Skin of body (tissue), 2 donors: ENCODE results near the gene XIST. TPM values are rescaled to one million over a fixed set of nuclear protein-coding genes. Genes with fewer than 3 reads are reported as not detected.
"Not testable (repeated sequence)": the region's sequence is repeated elsewhere in the genome, so short reads cannot be mapped to it uniquely, and the experiment has no call there.

Experiments
- DNase-seq: peaks from one replicate; lab custom pipeline; 2025; lab: John Stamatoyannopoulos, UW
- total RNA-seq: library from RNA; depleted of rRNA; stranded (reverse); fragments of >200 nt; gene quantifications from one replicate; pipeline ENCODE4 v1.2.3, GENCODE V29; 2014

The XIST gene
- total RNA-seq, 1 donor from 2014 or later: 394 TPM

DNA sequence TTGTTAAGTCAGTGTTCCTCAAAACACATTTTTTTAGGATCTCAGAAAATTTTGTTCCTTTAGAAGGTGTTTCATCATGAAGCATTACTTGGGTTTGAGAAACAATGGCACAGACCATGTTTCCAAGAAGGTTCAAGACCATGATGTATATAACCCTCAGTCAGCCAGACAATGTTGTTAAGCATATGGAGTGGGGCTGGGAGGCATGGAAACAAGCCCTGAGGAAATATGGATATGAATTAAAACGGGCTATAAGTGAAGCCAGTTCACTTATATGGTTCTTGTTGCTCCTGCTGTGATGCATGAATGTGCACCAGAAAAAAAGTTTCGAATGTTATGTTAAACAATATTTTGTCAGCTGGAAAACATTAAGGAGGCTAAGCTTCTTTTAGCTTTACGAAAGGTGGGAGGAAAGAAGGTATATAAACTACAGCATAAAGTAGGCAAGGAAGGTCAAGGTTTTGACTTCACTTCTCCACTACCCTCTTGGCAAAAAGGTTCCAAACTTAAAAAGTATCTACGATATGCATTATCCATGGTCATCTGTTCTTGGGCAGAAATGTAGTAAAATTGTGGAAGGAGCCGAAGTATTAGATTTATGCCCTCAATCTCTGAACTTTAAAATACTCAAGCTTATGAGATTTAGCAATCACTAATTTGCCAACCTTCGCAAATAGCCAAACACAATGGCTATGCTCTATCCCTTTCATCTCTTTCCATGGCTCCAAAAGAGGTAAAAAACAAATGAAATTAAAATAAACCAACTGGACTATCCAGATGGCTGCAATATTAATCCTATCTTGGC, 12.2 kb downstream of the XIST start:
- no peak for DNase-seq

DNA sequence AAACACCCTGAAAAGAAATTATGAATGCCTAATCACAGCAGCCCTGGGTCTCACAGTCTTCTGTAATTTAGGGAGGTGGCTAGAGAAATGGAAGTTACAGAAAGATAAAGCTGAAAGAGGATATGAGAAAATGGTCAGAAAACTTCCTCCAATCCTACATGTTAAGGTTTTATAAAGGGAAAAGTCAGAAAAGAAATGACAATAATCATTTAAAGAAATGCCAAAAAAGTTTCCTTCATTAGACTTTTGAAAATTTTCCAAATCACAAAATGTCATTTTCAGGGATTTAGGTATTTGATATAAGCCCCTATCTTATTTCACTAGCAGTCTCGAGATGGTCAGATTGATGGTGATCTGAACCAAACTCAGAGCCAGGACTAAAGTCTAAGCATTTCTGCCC, 13.4 kb downstream of the XIST start:
- no peak for DNase-seq

DNA sequence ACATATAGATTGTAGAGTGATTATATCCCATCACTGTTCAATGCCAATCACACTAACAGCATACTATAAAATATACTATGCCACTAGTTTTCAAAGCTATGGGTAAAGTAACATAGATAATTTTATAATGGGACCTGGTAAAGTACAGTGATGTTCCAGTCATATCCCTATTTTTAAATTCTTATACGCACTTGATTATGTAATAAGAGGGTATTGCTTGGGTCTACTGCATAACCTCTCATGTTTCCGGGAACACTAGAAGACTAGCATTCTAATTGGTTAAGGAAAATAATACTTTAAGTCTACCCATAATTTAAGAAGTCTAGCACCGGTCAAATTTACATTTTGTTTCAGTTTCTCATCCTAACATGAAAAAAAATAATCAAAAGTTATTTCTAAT, 14.4 kb downstream of the XIST start:
- no peak for DNase-seq

DNA sequence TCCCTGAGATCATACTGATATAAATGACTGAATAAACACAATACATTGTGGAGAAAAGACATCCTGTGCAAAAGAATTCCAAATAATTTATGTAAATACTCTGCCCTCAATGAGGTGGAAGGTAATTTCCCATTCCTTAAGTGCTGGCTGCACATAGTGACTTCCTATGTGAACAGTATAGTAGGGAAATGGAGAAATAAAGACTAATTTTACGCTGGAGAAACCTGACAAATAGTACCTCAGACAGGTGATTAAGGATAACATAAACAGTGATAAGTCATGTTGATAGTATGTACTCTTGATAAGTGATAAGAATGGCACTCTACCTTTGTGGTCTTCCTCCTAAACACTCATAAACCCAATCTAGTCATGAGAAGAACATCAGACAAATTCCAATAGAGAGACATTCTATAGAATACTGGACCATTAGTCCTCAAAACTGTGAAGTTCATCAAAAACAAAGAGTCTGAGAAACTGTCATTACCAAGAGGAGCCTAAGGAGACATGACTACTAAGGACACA, 15.5 kb downstream of the XIST start:
- DNase-seq: no peak

DNA sequence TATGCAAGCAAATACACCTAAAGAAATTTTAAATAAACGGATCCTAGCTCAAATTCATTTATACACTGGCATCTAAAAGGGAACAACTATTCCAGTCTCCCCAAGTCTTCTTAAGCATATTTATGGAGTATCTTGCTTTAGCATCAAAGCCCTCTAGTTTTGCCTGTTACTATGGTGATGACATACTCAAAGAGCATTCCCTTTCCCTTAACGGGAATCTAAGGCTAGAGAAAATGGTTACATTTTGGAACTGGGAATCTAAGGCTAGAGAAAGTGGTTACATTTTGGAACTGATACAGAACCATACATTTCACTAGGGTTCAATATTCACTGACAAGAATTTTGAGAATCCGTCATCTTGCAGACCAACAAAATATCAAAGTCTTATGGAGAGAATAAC, 18.3 kb downstream of the XIST start:
- DNase-seq: no peak

DNA sequence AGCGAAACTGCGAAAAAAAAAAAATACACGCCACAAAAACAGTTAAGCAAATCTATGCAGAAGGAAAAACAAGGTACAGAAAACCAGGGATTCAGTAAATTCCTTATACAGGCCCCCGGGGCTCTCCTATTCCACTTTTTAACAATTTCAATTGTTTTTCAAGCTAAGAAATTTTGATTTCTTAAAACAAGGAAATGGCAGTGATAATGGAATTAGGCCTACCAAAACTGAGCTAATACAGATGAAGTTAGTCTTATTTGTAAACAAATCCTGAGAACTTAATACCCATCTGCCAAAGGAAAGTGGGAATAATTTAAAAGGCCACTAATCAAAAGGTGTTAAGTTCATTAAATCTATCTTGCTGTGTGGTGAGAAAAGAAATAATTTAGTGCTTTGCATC, 20.2 kb downstream of the XIST start:
- no peak for DNase-seq

DNA sequence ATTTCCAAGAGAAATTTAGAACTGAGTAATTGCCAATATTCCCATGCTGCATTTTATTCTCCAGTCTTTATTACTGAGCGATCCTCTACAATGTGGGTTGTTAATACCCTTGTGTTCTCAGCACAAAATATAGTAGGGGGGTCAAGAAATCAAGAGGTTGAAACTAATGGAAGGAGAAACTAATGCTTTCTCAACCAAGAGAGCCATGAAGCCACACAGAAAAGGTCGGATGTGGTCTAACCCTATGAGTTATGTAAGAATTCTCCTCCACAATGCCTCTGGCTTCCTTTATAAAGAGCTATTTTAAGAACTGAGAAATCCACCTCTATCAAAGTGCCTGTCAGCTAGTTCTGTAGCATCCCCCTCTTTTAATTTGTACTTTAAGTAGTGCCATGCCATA, 21.0 kb downstream of the XIST start:
- no peak for DNase-seq

DNA sequence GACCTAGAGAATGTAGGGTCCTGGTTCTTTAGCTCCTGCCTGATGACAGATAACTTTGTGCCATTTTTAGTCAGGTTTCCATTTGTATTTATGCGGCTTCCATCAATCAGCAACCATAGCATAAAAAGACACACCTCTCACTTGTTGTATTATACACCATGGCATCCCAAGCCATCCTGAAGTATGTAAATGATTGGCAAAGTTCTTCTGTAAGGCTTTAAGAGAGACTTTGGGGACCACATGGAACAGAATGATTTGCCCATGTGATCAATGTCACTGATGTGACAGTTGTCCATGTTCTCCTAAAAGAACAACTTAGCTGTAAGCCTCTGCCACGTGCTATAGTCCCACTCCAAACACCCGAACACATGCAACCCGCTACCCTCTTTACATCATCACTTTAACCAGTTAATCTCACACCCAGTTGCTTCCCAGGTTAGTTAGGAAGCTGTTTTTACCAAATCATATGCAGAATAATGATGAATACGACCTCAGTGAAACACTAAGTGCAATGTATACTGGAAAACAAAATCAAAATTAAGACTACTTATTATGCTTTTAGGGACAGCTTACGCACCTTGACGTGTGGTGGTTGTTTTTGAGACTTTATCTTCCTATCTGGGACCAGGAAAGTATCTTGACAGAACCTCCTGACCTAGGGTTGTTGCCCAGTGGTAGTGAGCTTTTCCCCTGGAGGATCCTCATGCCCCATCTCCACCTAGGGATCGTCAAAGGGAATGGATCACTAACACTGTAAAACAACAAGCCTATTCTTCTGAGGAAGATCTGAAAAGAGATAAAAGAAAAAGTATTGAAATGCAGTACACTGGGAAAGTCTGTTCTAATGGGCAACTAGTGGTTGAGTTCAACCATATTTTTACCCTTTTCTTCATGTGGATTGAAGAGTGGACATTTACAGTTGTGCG, 21.8 kb downstream of the XIST start:
- DNase-seq: no peak

DNA sequence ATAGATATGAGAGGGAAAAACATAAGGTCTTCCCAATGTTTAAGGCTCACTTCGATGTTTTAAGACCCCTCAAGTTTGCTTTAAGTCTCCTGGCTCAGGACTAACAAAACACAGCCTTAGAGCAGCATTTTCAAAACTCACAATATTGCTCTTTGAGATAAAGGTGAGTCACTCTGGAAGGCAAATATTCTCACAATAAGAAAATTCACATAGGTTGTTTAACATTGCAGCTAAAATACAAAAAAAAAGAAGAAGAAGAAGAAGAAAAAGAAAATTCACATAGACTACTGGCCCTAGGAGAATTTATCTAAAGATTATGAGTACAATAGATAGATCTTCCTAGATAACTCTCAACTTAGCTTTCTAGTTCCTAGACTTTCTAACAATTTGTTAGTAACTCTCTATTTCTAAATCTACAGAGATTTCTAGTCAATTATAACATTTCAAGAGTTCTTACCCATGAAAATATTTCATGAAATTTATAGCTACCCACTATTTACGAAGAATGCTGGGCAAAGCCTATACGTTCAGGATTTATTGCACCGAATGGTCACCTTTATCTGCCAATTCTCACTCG, 22.5 kb downstream of the XIST start:
- DNase-seq: no peak

DNA sequence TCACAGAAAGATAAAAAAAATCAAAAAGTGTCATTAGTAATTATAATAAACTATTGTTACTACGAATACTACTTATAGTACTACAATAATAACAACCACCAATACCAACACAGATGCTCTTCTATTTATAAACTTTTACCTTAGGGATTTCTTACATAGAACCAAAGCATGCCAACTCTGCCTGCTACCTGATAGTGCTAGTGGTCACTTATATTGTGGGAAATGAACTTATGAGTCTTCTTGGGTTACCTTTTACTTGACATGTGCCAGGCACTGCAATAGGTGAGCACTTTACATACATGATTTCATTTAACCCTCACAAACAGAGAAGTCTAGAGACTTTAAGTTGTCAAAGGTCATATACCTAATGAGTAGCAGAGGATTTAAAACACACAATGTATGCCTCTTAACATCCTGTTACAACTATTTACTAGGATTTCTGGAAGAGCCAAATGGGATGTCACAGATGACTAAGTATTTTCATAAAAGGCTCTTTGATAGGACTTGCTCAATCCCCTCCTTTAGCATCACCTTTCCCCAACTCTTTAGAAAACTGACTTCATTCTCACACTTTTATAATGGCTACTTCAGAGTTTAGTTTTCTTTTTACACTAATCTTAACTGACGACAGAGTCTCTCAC, 24.3 kb downstream of the XIST start:
- DNase-seq: no peak

DNA sequence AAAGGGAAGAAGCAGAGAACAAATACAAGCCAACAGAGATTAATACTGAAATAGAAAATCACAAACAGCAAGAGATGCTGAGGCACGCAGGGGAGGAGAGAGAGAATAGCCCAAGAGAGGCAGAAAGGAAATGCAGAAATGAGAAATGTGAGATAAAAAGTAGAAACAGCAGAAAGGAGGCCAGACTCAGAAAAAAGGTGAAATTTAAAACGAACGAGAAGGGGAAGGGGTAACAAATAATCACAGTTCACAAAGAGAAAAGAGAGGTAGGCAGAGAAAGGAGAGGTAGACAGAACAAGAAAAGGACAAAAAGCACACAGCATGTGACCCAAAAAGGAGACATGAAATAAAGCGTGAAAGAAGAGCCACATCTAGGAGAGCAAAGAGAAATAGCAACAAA, 25.1 kb downstream of the XIST start:
- no peak for DNase-seq

DNA sequence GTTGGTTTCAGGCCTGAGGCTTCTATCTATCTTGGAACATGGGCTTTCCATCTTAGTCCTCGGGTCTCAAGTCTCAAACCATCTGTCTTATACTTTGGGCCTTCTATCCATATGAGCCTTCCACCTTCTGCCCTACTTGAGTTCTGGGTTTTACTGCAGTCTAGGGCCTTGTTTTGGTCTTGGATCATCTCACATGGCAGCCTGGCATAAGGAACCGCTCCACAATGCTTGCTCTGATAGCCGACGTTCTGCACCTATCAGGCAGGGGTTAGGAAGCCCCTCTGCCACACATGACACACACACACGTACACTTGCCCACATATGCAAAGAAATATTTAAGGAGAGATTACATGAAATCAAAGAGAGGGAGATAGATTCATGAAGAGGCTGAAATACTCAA, 25.5 kb downstream of the XIST start:
- no peak for DNase-seq

DNA sequence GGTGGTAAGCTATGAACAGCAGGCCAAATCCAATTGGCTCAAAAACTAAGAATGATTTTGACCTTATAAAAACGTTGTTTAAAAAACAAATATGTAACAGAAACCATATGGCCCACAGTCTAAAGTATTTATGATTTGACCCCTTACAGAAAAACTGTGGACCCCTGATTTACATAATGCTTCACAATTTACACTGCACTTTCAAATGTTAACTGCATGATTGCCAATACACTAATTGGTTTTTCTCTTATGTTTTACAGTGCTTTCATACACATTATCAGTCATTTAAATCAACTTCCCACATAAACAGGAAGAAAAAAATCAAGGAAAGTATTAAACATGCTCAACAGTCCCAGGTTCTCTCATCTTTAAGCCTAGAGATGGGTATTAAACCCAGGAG, 26.9 kb downstream of the XIST start:
- DNase-seq: no peak

DNA sequence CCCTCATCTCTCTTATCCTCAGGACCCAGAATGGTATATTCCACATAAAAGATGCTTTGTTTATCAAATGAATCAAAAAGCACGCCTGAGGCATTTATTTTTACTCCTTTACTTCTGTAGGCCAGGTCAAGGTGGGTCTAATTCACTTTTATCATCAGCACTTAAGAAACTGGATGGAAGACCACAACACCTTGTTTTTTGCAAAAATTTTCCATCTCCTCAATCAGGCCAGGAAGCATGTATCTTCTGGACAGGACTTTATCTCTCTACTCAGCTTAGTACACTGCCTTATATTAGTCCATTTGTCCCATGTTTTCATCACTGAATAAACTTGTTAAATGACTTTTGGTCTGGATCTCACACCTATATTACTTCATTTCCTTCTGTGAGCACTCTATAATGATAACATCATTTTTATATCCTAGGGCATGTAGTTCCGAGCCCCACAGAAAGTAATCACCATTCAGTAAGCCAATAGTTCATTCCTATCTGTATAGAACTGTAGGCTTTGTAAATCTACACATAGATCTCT, 29.0 kb downstream of the XIST start:
- DNase-seq: no peak

DNA sequence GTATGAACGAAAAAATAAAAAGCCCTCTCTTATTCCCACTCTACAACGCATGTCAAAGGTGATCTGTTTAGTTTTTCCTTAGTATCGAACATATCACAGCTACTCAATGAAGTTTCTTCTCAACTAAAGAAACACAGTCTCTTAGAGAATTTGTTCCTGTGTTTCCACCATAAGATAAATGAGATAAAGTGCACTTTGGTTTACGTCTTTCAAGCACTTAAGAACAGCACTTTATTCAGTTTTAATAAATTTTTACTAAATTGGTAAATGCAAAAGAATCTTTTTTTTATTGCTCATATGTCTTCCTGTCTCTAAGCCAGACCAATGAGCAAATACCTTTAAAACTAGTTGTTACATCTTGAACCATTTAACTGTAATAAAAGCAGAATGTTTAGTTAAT, 29.7 kb downstream of the XIST start:
- DNase-seq: no peak

DNA sequence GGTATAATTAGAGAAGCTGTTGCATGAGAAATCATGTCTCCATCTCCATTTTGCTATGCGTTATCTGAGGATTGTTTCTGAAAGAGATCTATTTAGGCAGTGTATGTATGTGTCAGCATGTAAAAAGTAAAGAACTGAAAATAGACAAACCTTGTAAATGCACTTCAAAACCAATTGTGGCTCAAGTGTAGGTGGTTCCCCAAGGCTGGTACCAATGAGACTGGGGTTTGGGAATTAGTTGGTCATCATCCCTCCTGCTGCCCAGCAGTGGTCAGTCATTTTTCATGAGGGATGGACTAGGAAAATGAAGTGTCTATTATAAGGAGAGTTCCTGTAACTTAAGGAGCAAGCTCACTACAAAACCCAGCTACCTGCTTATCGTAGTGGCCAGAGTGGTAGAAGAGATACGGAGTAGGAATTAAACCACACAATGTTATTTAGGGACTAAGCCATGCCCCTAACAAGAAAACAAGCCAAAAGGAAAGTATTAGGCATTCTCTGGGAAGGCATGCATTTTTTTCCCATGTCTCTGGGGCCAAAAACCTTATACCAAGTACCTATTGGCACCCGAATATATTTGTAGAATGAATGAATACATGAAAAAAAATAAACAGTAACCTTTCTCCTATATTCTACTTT, 30.5 kb downstream of the XIST start:
- no peak for DNase-seq

DNA sequence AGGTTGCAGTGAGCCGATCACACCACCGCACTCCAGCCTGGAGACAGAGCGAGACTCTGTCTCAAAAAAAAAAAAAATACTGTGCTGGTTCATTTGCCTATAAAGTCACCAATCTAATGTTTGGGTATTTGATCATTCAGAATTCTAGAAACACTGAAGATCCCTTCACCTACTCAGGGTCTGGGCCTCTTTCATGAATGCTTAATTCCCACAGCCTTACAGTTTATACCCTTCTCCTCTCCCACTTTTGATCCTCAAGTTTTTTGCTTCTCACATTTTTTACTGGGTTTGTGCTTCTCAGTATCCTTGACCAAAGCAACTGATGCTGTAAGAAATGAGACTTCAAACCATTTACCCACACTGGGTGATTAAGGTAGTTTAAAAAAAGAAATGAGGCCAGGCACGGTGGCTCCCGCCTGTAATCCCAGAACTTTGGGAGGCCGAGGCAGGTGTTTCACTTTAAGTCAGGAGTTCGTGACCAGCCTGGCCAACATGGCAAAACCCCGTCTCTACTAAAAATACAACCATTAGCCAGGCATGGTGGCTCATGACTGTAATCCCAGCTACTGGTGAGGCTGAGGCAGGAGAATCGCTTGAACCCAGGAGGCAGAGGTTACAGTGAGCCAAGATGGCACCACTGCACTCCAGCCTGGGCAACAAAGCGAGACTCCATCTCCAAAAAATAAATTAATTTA, 32.5 kb downstream of the XIST start:
- not testable (repeated sequence) for DNase-seq

DNA sequence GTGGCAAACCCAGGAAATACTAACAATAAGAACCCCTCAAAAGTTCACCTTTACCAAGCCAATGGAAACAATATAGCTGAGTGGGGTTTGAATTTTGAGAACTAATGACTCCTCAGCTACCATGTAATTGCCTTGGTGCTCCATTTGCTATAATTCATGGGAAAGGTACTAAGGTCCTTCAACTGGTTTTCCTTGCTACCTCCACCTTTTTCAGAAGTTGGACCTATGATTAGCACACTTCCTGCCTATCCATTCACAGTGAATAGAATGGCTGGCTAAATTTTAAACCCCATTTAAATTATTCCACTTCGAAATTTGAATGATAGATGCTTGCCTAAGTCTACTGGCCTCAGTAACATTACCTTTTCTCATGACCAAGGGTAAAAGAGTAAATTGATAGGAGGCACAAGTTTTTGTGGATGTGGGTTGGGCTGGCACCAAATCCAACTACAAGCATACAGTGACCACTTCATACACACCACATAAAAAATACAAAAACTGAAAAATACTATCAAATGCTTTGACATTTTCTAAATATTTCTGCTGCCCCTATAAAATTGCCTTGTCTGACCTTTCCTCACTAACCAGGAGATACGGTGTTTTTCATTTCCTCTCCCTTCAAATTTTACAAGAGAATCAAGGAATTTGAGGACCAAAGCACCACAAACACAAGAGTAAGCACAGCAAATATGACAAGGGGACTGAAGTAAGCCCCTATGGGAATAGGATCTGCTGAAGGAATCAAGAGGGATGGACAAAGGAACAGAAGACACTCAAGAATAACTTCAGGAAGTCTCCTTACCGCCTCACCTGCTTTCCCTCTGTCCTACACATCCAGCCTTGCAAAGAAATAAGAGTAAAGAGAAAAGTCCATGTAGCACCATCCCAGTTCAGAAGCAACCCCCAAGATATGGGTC, 34.1 kb downstream of the XIST start:
- no peak for DNase-seq
